Hematopoietic multipotent progenitor cell treated with erythropoietin and hydrocortisone succinate and interleukin-3 and kit ligand, for 15 days (in vitro differentiated cells): ENCODE data around the gene AREG.
A peak's percentile ranks its signal among the peaks of the same experiment; 100 is the strongest.

Experiments
- DNase-seq: peaks from one replicate; pipeline ENCODE4 v3.0.0-alpha.2; 2015; ENCODE audit warnings: low spot score

The AREG gene

DNA sequence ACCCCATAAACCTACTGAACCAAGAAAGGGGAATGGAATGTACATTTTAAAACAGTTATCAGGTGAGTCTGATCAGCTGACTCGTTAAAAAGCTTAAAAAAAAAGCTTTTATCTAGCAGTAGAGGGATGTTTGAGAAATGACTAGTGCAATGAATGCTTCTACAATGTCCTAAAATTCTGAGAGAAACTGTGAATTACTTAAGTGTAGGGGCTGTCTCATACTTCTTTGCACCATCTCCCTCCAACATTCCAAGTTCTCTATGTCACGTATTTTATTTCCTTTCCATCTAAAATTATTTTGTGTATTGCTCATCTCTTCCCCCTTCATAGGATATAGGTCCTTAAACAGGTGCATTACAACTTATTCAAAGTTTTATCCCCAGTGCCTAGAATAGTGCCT, 11.9 kb upstream of the AREG start:
- no peak for DNase-seq

DNA sequence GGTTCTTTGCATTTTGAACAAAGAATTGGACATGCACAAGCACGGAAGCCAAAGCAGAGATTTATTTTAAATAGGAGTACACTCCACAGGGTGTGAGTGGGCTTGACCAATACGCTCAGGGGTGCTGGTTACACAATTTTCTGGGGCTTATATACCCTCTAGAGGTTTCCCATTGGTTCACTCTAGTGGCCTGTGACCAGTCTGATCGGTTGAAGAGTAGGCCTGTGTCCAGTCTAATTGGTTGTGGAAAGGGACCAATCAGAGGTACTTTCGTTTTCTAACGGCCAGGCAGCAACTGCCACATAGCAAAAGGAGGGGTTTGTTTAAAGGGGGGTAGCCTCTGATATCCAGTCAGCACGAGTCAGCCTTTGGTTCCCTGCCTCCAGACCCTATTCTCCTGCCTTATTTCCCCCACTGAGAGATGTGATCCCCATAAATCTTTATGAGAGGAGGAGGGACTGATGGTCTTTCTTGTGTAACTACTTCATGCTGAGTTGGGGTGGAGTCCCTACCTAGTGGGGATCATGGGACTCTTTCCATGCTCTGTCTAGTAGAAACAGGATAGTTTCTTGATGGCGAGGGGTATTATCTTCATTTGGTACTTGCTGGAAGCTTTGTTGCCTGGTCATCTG, 11.3 kb upstream of the AREG start:
- DNase-seq = no peak

DNA sequence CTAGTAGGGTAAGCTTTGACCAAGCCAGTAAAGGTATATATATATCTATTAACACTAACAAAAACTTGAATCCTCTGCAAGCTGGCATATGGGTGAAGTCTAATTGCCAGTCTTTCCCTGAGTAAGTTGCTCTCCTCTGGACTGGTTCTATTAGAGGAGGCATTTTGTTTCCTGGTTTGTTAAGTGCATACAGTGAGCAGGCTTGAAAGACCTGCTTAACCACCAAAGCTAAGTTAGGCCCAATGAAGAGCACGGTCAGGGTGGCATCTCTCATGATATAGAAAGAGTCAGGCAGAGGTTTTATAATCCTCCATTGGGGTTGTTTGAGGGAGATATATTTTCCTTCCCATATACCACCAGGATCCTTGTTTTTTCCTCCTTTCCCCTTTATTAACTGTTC, 9.6 kb upstream of the AREG start:
- DNase-seq = no peak

GRCh38 chr4:74437866-74438265, 7.1 kb upstream of the AREG start:
- DNase-seq = no peak

DNA sequence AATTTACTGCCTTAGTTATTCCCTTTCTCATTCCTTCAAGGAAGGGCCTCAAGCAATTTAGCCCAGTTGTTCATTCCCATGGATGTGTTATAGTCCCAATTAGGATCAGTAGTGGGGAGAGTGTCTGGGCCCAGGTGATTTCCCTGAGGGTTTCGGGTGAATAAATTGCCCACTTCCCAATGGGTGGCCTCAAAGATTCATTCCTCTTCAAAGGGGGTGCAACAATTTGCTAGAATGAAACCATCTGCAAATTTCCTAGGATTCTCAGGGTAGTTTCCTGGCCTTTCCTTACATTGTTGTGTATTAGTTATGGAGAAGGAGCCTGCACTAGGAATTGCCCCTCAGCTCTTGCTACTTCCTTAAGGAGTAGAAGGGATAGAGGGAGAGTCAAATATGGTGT, 6.3 kb upstream of the AREG start:
- no peak for DNase-seq

GRCh38 chr4:74439952-74440351, 5.0 kb upstream of the AREG start:
- no peak for DNase-seq

GRCh38 chr4:74440356-74440755, 4.6 kb upstream of the AREG start:
- peak; percentile 14 for DNase-seq

GRCh38 chr4:74441744-74442143, 3.2 kb upstream of the AREG start:
- DNase-seq = no peak

- no peak for DNase-seq
Observed at GRCh38 chr4:74446193-74446868, 1.4 kb downstream of the AREG start.

DNA sequence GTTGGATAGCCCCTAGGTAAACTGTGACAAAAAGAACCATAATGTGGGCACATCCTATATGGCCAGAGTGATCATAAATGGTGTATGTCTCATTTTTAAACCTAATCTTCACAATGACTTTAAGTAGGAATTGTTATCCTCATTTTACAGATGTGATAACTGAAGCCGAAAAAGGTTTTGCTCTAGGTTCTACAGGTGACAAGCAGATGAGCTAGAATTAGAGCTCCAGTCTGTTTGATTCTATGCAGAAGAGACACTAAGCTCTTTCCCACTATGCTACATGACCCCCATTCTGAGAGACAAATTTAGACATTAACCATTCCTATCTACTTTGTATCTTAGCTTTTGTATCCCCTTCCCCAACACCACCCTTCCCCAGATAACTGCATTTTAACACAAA, 2.0 kb downstream of the AREG start:
- DNase-seq = no peak

DNA sequence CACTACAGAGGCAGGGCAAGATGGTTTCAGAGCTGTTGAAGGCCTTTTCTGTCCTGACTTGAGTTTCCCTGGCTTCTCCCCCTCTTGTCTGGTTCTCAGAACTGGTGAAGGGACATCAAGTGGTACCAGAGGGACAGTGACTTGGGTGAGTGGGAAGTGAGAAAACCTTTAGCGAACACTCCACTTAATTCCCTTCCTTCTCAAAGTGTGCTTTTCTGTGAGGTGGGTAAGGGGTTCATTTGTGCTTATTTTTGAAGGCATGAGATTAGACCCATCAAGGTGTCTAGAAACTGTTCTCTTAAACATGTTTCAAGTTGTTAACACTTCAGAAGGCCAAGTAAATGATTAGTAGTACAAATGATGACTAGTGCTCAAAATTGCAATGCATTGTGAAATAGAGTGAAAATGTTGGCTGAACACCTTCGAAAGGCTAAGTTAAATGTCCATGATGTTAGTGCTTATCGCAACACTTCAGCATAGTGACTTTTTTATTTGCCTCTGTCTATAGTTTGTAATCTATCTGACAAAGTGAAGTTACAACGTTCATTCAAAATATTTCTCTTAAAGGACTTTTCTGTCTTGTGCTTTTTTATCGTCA, 2.8 kb downstream of the AREG start:
- no peak for DNase-seq

- DNase-seq = no peak
Observed at GRCh38 chr4:74449571-74450297, 4.8 kb downstream of the AREG start.

DNA sequence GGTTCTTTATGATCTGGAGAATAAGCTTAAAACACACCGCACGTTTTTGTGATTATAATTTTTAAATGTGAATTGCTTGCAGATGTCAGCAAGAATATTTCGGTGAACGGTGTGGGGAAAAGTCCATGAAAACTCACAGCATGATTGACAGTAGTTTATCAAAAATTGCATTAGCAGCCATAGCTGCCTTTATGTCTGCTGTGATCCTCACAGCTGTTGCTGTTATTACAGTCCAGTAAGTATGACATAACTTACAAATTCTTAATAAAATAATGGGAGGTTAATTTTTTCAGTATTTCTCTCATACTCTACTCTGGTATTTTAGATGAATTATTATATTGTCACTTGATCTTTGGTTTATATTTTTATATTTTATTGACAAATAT, 5.4 kb downstream of the AREG start:
- no peak for DNase-seq

- no peak for DNase-seq
Observed at GRCh38 chr4:74451214-74451661, 6.3 kb downstream of the AREG start.

DNA sequence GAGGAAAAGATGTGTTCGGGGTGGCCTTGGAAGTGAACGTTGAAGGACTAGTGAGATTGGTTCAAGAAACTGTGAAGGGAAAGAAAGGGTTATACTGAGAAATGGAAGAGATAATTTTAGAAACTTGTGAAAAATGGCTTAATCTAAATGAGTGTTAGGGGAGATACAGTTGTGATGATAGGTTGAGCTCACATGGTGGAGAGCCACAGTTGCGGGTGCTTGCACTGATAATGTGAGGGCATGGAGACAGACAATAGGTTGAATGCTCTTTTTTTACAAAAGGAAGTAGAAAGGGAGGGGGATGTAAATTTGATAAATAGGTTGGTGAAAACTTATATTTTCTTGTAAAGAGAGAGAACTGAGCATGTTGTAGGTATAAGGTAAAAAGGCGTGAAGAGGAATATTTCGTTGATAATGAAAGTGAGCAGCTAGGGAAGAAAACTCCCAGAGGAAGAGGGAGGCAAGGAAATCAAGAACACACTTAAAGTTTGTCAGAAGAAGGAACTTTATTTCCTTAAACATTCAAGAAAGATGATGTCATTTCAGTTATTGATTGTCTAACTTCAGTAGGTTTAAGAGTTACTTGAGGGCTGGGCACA, 8.2 kb downstream of the AREG start:
- peak; percentile 6 for DNase-seq

- DNase-seq = no peak
Observed at GRCh38 chr4:74453829-74454742, 9.2 kb downstream of the AREG start.

- DNase-seq = no peak
Observed at GRCh38 chr4:74455361-74456055, 10.6 kb downstream of the AREG start.

- DNase-seq = no peak
Observed at GRCh38 chr4:74456056-74456744, 11.3 kb downstream of the AREG start.

DNA sequence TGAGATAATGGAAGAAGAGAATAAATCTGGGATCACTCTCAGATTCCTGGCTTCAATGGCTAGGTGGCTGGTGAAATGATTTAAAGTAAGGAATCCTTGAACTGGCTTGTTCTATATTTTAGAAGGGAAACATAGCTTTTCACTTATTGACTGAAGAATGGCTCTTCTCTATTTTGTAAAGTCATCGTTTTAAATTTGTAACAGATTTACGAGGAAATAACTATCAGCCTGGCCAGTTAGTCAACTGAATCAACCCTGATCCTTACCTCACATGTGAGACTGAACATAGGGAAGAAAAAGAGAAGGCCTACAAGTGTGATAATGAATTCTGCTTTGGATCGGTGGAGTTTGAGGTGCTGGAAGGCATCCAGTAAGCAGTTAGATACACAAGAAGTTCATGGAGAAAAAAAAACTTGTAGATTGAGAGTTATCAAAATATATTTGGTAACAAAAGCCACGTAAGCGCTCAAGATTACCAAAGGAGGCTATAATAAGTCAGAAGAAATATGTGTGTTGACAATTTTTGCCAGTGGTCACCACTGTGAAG, 12.0 kb downstream of the AREG start:
- no peak for DNase-seq

- no peak for DNase-seq
Observed at GRCh38 chr4:74460833-74461232, 15.9 kb downstream of the AREG start.
